ENCODE measurements around the gene MAST4. TPM values are rescaled to one million over a fixed set of nuclear protein-coding genes. Genes with fewer than 3 reads are reported as not detected.

MAST4 gene
- total RNA-seq, 1 donor from 2014 or later, result 52.6 TPM

GRCh38 chr5:66826263-66826662, 230.1 kb downstream of the MAST4 start:
- intact Hi-C loops (cut with DNase I), result no loop called here
- no peak for ATAC-seq
- TF ChIP-seq CTCF (IDR thresholded peaks at IDR 0.05), result no peak
- DNase-seq, result no peak
- Histone ChIP-seq H3K9me3 (no peaks in the 10 kb centered on the region), H3K27me3 (no peaks in the 10 kb centered on the region), H3K36me3 (no peaks in the 10 kb centered on the region), H3K4me3 (no peak overlapping the region), H3K27ac (no peak overlapping the region), H3K4me1 (peaks cover 12% of the 10 kb centered on the region)

GRCh38 chr5:66826696-66827095, 230.5 kb downstream of the MAST4 start:
- Histone ChIP-seq H3K9me3 (no peaks in the 10 kb centered on the region), H3K27me3 (no peaks in the 10 kb centered on the region), H3K4me1 (peaks cover 12% of the 10 kb centered on the region), H3K36me3 (no peaks in the 10 kb centered on the region), H3K27ac (no peak overlapping the region), H3K4me3 (no peak overlapping the region)
- TF ChIP-seq CTCF (IDR thresholded peaks at IDR 0.05), result no peak
- intact Hi-C loops (cut with DNase I), result no loop called here
- ATAC-seq, result no peak
- DNase-seq, result no peak

GRCh38 chr5:66828046-66828547, 231.9 kb downstream of the MAST4 start:
- Histone ChIP-seq H3K27me3 (no peaks in the 10 kb centered on the region), H3K27ac (no peak overlapping the region), H3K9me3 (no peaks in the 10 kb centered on the region), H3K4me1 (peaks cover 12% of the 10 kb centered on the region), H3K36me3 (no peaks in the 10 kb centered on the region), H3K4me3 (peak overlapping the region; percentile 43)
- ATAC-seq (peak; percentile 13), DNase-seq (no peak)
- TF ChIP-seq CTCF (IDR thresholded peaks at IDR 0.05), result no peak
- intact Hi-C loops (cut with DNase I), result no loop called here

- H3K27ac ChIP-seq, result peak overlapping the region; percentile 39
Observed at GRCh38 chr5:66828548-66829357, 232.6 kb downstream of the MAST4 start.

GRCh38 chr5:66829358-66829674, 233.1 kb downstream of the MAST4 start:
- H3K27me3 ChIP-seq, result no peaks in the 10 kb centered on the region
- H3K9me3 ChIP-seq, result no peaks in the 10 kb centered on the region
- H3K4me3 ChIP-seq, result peak overlapping the region; percentile 43
- intact Hi-C loops (cut with DNase I), result no loop called here
- H3K27ac ChIP-seq, result peak overlapping the region; percentile 39
- H3K36me3 ChIP-seq, result no peaks in the 10 kb centered on the region
- no peak for TF ChIP-seq CTCF (IDR thresholded peaks at IDR 0.05)
- ATAC-seq (no peak), DNase-seq (no peak)
- peaks cover 12% of the 10 kb centered on the region for H3K4me1 ChIP-seq

More at GRCh38 chr5:66828548-66829357, 232.6 kb downstream of the MAST4 start:
- Histone ChIP-seq H3K36me3 (no peaks in the 10 kb centered on the region), H3K4me1 (peaks cover 12% of the 10 kb centered on the region), H3K4me3 (peak overlapping the region; percentile 43), H3K9me3 (no peaks in the 10 kb centered on the region), H3K27me3 (no peaks in the 10 kb centered on the region)
- intact Hi-C loops (cut with DNase I), result no loop called here
- ATAC-seq, result peak; percentile 88
- no peak for TF ChIP-seq CTCF (IDR thresholded peaks at IDR 0.05)
- DNase-seq, result no peak
